ENCODE measurements around the gene DMPK. TPM values are rescaled to one million over a fixed set of nuclear protein-coding genes. Genes with fewer than 3 reads are reported as not detected.
A peak's percentile ranks its signal among the peaks of the same experiment; 100 is the strongest.

Gene DMPK
- total and polyA plus RNA-seq, 9 of the 15 experiments (the other 6 are each of a cell fraction or from before 2014, with no cell fraction given) = 0.24 to 31.3 (median 7.3) TPM

- TF ChIP-seq CUX1 (CRISPR knock-in tag; IDR thresholded peaks at IDR 0.05) (no peak), RBM22 (IDR thresholded peaks at IDR 0.05; ENCODE audit: low read depth, low read length, poor library complexity, severe bottlenecking) (no peak), THRB (CRISPR knock-in tag; conservative IDR thresholded peaks at IDR 0.05) (0 out of 2 replicates have a peak, but pooled peaks have one; percentile 64), KDM2B (CRISPR knock-in tag; IDR thresholded peaks at IDR 0.05) (0 out of 2 replicates have a peak, but pooled peaks have one; percentile 20), NR2F6 (CRISPR knock-in tag; IDR thresholded peaks at IDR 0.05) (no peak), SP1 (CRISPR knock-in tag; IDR thresholded peaks at IDR 0.05) (peak; percentile 66; the same call in 1 of the 2 replicates), NFRKB (IDR thresholded peaks at IDR 0.05; ENCODE audit: low read depth) (no peak), KLF13 (tag; IDR thresholded peaks at IDR 0.05; ENCODE audit: borderline replicate concordance, low read depth) (no peak), CHCHD3 (CRISPR knock-in tag; IDR thresholded peaks at IDR 0.05) (0 out of 2 replicates have a peak, but pooled peaks have one; percentile 30), ZNF347 (CRISPR knock-in tag; IDR thresholded peaks at IDR 0.05; ENCODE audit: low read depth) (no peak), ZNF165 (CRISPR knock-in tag; IDR thresholded peaks at IDR 0.05; ENCODE audit: borderline replicate concordance) (no peak), PTBP1 (IDR thresholded peaks at IDR 0.05; ENCODE audit: low read depth, low read length) (0 out of 2 replicates have a peak, but pooled peaks have one; percentile 30), STAT5B (CRISPR knock-in tag; IDR thresholded peaks at IDR 0.05) (no peak), ZSCAN29 (IDR thresholded peaks at IDR 0.05) (no peak), EP300 (IDR thresholded peaks at IDR 0.05; ENCODE audit: low read length) (no peak), NFATC3 (IDR thresholded peaks at IDR 0.05) (no peak), ARID2 (IDR thresholded peaks at IDR 0.05) (no peak), FOXO4 (CRISPR knock-in tag; IDR thresholded peaks at IDR 0.05) (no peak), RBM17 (IDR thresholded peaks at IDR 0.05; ENCODE audit: borderline replicate concordance, low read depth, low read length) (no peak), SPI1 (IDR thresholded peaks at IDR 0.05; ENCODE audit: borderline replicate concordance, low read depth, low read length) (no peak)
Measured at GRCh38 chr19:45779231-45780145, 2.8 kb downstream of the DMPK start (continued).

Data from K562 (cell line).